GM12878 (cell line): Measurements from ENCODE around the gene RGS19. TPM values are rescaled to one million over a fixed set of nuclear protein-coding genes. Genes with fewer than 3 reads are reported as not detected.
A peak's percentile ranks its signal among the peaks of the same experiment; 100 is the strongest.

Source experiments
- ATAC-seq: fragments of 200-7000 bp; cut with Tn5 transposase; 3 replicates; pipeline ENCODE4 v1.9.1; 2020; ENCODE audit warnings: mild to moderate bottlenecking, moderate library complexity
- BruUV-seq: library from RNA; stranded (reverse); fragments of 400-500 nt; replicated peaks from 2 replicates; lab custom pipeline; 2021; lab: Mats Ljungman, UMichigan
- CTCF ChIA-PET: fragments of 300-600 bp; sonication (Branson Sonifier 250); formaldehyde crosslinking; extraction: SDS; loops from one replicate; lab custom pipeline; 2021; ENCODE audit warnings: inconsistent platforms; lab: Yijun Ruan, JAX
- POLR2A ChIA-PET: fragments of 350-600 bp; formaldehyde crosslinking; extraction: SDS; loops from one replicate; lab custom pipeline; 2021; ENCODE audit warnings: inconsistent platforms; lab: Charles Lee
- RAD21 ChIA-PET: fragments of 300-600 bp; sonication (Branson Sonifier 250); formaldehyde crosslinking; loops from one replicate; lab custom pipeline; 2023; ENCODE audit warnings: antibody characterized with exemption; ENCODE audit not compliant: unreplicated experiment; lab: Charles Lee
- SMC1A ChIA-PET: fragments of 300-600 bp; sonication (Branson Sonifier 250); formaldehyde crosslinking; loops from one replicate; lab custom pipeline; 2023; ENCODE audit not compliant: unreplicated experiment, uncharacterized antibody; lab: Charles Lee
- DNase-seq: peaks from one replicate; pipeline ENCODE4 v3.0.0-alpha.2; 2011; ENCODE audit warnings: low read depth, low spot score
- FAIRE-seq: peaks from 3 replicates; lab custom pipeline; 2011; peaks lifted over from hg19 to GRCh38; lab: Jason Lieb, UNC
- H2AFZ ChIP-seq: 2 replicates; pipeline ENCODE4 v1.6.0; 2011; ENCODE audit warnings: low read depth, low read length, control low read depth; ENCODE audit not compliant: control insufficient read depth
- H3K27ac ChIP-seq: 2 replicates; pipeline ENCODE4 v1.5.1; 2011; ENCODE audit warnings: control low read depth; ENCODE audit not compliant: control insufficient read depth, insufficient read depth
- H3K27me3 ChIP-seq, 2 experiments: replicated peaks in 1 of 2; 2 replicates each; pipeline versions ENCODE4 v1.6.0 to v1.6.1; 2011; ENCODE audit warnings: low read length in 1 of 2; ENCODE audit not compliant: control insufficient read depth in 2 of 2, insufficient read depth in 2 of 2
- H3K36me3 ChIP-seq, 2 experiments: 2 replicates each; pipeline ENCODE4 v1.5.1; 2011; ENCODE audit warnings: low read length in 1 of 2; ENCODE audit not compliant: control insufficient read depth in 2 of 2, insufficient read depth in 2 of 2
- H3K4me1 ChIP-seq: 2 replicates; pipeline ENCODE4 v1.6.1; 2011; ENCODE audit warnings: mild to moderate bottlenecking, low read length, moderate library complexity, mixed read lengths; ENCODE audit not compliant: control insufficient read depth, insufficient read depth
- H3K4me2 ChIP-seq: 2 replicates; pipeline ENCODE4 v1.6.0; 2011; ENCODE audit warnings: control low read depth; ENCODE audit not compliant: control insufficient read depth, insufficient read depth
- H3K4me3 ChIP-seq: fragments of 200-600 bp; sonication (generic); 2 replicates; pipeline ENCODE4 v1.5.1; 2016
- H3K79me2 ChIP-seq: 2 replicates; pipeline ENCODE4 v1.6.0; 2011; ENCODE audit warnings: low read length; ENCODE audit not compliant: control insufficient read depth, insufficient read depth
- H3K9ac ChIP-seq: 2 replicates; pipeline ENCODE4 v1.8.0; 2011; ENCODE audit warnings: low read length, control low read depth, mixed read lengths; ENCODE audit not compliant: control insufficient read depth, insufficient read depth
- H3K9me3 ChIP-seq: replicated peaks from 3 replicates; pipeline ENCODE4 v1.5.1; 2011; ENCODE audit warnings: mild to moderate bottlenecking, low read length; ENCODE audit not compliant: control insufficient read depth, insufficient read depth
- H4K20me1 ChIP-seq: 2 replicates; pipeline ENCODE4 v1.6.0; 2011; ENCODE audit not compliant: control insufficient read depth, insufficient read depth
- BCL3 ChIP-seq: IDR thresholded peaks from 2 replicates; pipeline ENCODE4 v1.6.1; 2011; ENCODE audit warnings: borderline replicate concordance, low read depth, mild to moderate bottlenecking, moderate library complexity, low read length; ENCODE audit not compliant: insufficient read depth, poor library complexity, severe bottlenecking
- EP300 ChIP-seq, 2 experiments: fragments of 150-350 bp in 1 of 2; IDR thresholded peaks; 2 replicates each; pipeline ENCODE4 v1.6.1; 2011 to 2012; ENCODE audit warnings: low read depth in 2 of 2, low read length in 2 of 2, borderline replicate concordance in 1 of 2, improper control_type of control experiment in 1 of 2, inconsistent platforms in 1 of 2; ENCODE audit not compliant: control insufficient read depth in 1 of 2
- EZH2 ChIP-seq: IDR thresholded peaks from 2 replicates; pipeline ENCODE4 v1.6.1; 2012; ENCODE audit warnings: low read depth, mild to moderate bottlenecking, control low read depth, inconsistent platforms, low read length, borderline replicate concordance; ENCODE audit not compliant: control insufficient read depth
- GABPA ChIP-seq: IDR thresholded peaks from 2 replicates; pipeline ENCODE4 v1.6.1; 2014; ENCODE audit warnings: antibody characterized with exemption, low read depth, mild to moderate bottlenecking, inconsistent platforms
- HDGF ChIP-seq: fragments of 450-650 bp; IDR thresholded peaks from 2 replicates; pipeline ENCODE4 v1.6.1; 2016; ENCODE audit warnings: antibody characterized with exemption
- MEF2B ChIP-seq: fragments of 450-650 bp; IDR thresholded peaks from 2 replicates; pipeline ENCODE4 v1.6.1; 2018; ENCODE audit warnings: mild to moderate bottlenecking, moderate library complexity; ENCODE audit not compliant: partially characterized antibody, poor library complexity, severe bottlenecking
- NBN ChIP-seq: fragments of 450-650 bp; IDR thresholded peaks from 2 replicates; pipeline ENCODE4 v1.6.1; 2016
- NR2F1 ChIP-seq: fragments of 450-650 bp; conservative IDR thresholded peaks from 2 replicates; pipeline ENCODE4 v1.6.1; 2017; ENCODE audit warnings: mild to moderate bottlenecking
- NRF1 ChIP-seq: conservative IDR thresholded peaks from 2 replicates; pipeline ENCODE4 v1.6.1; 2011; ENCODE audit warnings: mild to moderate bottlenecking, low read depth, low read length, improper control_type of control experiment
- POLR2A ChIP-seq: IDR thresholded peaks from 2 replicates; pipeline ENCODE4 v1.6.1; 2011; ENCODE audit warnings: low read depth, mild to moderate bottlenecking, low read length
- SMARCA5 ChIP-seq: fragments of 450-650 bp; IDR thresholded peaks from 2 replicates; pipeline ENCODE4 v1.6.1; 2017; ENCODE audit warnings: mild to moderate bottlenecking
- WGBS: methylation state at CpG from one replicate; pipeline ENCODE4 v1.1.6; 2016; ENCODE audit warnings: low lambda C conversion rate; ENCODE audit not compliant: insufficient replicate concordance, insufficient coverage; ENCODE audit errors: missing lambda C conversion rate; 5-methylcytosine and 5-hydroxymethylcytosine counted together
- in situ Hi-C: fragments of 300-500 bp; cut with MboI; formaldehyde crosslinking; loops from 9 replicates; pipeline ENCODE4 v1.14.3; 2018; ENCODE audit warnings: mixed read lengths
- intact Hi-C: fragments of 100-400 bp; cut with micrococcal nuclease; formaldehyde crosslinking; loops from one replicate; pipeline ENCODE4 v1.14.2; 2022; ENCODE audit not compliant: unreplicated experiment
- polyA plus RNA-seq, 11 experiments: library from polyadenylated mRNA; depleted of rRNA in 4 of 11; unstranded in 6 of 11; stranded (reverse) in 5 of 11; fragments of >200 nt; fragmentation: Nextera tagmentation in 4 of 11; fragmentation: Illumina TruSeq in 1 of 11; extraction: Ambion mirVana in 4 of 11; extraction: Trizol in 1 of 11; gene quantifications; 1 replicate in 1 of 11; 2 replicates in 10 of 11; pipeline versions ENCODE4 v1.2.1 to v1.2.3, GENCODE V29; 2011 to 2016; ENCODE audit warnings: inconsistent platforms in 2 of 11, missing spikeins in 2 of 11, low read depth in 1 of 11
- total RNA-seq, 4 experiments: library from RNA; depleted of rRNA in 3 of 4; stranded (reverse); fragments of >200 nt in 3 of 4; fragmentation: Illumina TruSeq in 1 of 4; extraction: Trizol in 1 of 4; gene quantifications; 2 replicates each; pipeline versions ENCODE4 v1.2.1 to v1.2.3, GENCODE V29; 2013 to 2021
- TF ChIP-seq, protein P1 (sequence below), 3 experiments: IDR thresholded peaks in 2 of 3; conservative IDR thresholded peaks in 1 of 3; 2 replicates each; pipeline ENCODE4 v1.5.1; 2011; ENCODE audit warnings: low read depth in 3 of 3, low read length in 3 of 3, mild to moderate bottlenecking in 3 of 3, control low read depth in 2 of 3, moderate library complexity in 2 of 3, inconsistent platforms in 1 of 3, mixed read lengths in 1 of 3; ENCODE audit not compliant: control insufficient read depth in 2 of 3, insufficient read depth in 1 of 3; ENCODE audit errors: extremely low read depth in 1 of 3

RGS19 gene
- total and polyA plus RNA-seq, 10 of the 15 experiments (the other 5 are each of a cell fraction or from before 2014, with no cell fraction given): 0.82 to 62.4 (median 39.8) TPM

DNA sequence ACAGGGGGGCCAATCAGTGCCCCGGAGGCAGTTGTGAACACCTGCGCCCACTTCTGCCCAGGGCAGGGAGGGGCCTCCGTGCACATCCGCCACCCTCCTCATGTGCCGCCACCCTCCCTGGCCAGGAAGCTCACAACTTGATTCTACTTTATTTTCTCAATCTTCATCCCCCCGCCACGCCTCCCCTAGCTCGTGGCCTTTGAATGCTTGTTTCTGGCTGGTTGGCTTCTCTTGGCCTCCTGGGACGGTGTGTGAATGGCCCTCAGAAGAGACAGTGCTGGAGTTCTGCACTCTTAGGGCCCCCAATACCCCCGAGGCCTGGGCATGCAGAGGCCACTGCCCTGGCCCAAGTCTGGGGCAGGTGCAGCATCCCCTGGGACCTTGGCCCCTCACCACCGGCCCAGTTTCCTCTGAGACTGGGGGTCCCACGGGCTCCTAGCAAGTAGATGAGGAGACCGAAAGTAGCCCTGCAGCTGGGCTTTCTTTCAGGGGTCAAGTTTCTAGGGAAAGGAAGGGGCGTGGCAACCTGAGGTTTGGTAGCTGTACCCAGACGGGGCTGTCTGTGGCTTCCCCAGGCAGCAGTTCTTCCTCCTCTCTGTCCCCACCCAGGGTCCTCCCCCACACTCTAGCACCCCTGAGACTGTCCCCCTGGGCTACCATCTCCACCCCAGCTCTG lies 1.3 kb downstream of the RGS19 start (continued):
- TF ChIP-seq BCL3 (no peak), SMARCA5 (0 out of 2 replicates have a peak, but pooled peaks have one; percentile 41)

DNA sequence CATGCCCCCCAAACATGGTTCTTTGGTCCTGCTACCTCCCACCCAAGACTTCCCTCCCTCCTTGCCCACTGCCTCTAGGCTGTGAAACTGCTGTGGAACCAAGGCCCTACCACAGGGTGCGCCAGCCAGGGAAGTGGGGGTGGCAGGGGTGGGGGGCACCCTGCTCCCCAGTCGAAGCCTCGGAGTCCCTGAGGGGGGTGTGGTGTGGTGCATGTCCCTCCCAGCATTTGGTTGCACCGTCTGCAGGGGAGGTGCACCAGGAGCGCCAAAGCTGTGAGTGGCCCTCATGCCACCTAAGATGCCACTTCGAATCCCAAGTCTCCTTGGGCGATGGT lies 1.8 kb downstream of the RGS19 start:
- peak; percentile 75 for FAIRE-seq
- peak; percentile 5; the same call in 2 of the 3 replicates for ATAC-seq
- H3K9me3 ChIP-seq: no peaks in the 10 kb centered on the region
- H2AFZ ChIP-seq: no peak overlapping the region
- peak overlapping the region; percentile 97 for H3K4me2 ChIP-seq
- peak overlapping the region; percentile 91 for H3K9ac ChIP-seq
- peaks cover under 1 to 18% of the 10 kb centered on the region in 2 experiments for H3K36me3 ChIP-seq
- peaks cover 19% of the 10 kb centered on the region; the same call in 1 of the 2 replicates for H3K4me1 ChIP-seq
- DNase-seq: no peak
- H4K20me1 ChIP-seq: no peaks in the 10 kb centered on the region
- CTCF ChIA-PET: interaction anchor here (0.6 to 3.9 kb wide), 10 partner anchors 8 to 455 kb away, joined by 3 to 22 read pairs (median 6); no protein-coding TSS in a partner anchor
- intact Hi-C loops: no loop called here
- H3K4me3 ChIP-seq: peak overlapping the region; percentile 83
- WGBS: 2% methylated on average over 7 of the region's 7 CpGs
- peak overlapping the region; percentile 85 for H3K27ac ChIP-seq
- SMC1A ChIA-PET: interaction anchor here (1.0 to 2.8 kb wide), 5 partner anchors 11 to 38 kb away, joined by 3 to 10 read pairs (median 7); partner anchors contain the start of gene TCEA2
- TF ChIP-seq NBN: 0 out of 2 replicates have a peak, but pooled peaks have one; percentile 2
- no peak for TF ChIP-seq MEF2B
- no peak for TF ChIP-seq NRF1
- TF ChIP-seq, protein P1, sequence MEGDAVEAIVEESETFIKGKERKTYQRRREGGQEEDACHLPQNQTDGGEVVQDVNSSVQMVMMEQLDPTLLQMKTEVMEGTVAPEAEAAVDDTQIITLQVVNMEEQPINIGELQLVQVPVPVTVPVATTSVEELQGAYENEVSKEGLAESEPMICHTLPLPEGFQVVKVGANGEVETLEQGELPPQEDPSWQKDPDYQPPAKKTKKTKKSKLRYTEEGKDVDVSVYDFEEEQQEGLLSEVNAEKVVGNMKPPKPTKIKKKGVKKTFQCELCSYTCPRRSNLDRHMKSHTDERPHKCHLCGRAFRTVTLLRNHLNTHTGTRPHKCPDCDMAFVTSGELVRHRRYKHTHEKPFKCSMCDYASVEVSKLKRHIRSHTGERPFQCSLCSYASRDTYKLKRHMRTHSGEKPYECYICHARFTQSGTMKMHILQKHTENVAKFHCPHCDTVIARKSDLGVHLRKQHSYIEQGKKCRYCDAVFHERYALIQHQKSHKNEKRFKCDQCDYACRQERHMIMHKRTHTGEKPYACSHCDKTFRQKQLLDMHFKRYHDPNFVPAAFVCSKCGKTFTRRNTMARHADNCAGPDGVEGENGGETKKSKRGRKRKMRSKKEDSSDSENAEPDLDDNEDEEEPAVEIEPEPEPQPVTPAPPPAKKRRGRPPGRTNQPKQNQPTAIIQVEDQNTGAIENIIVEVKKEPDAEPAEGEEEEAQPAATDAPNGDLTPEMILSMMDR (IDR thresholded peaks at IDR 0.05 in 2 of 3, conservative IDR thresholded peaks at IDR 0.05 in 1 of 3; ENCODE audit: control insufficient read depth in 2 of 3, extremely low read depth in 1 of 3, insufficient read depth in 1 of 3, low read depth in 3 of 3, low read length in 3 of 3): no peak
- no peak for TF ChIP-seq EP300 (IDR thresholded peaks at IDR 0.05; ENCODE audit: borderline replicate concordance in 1 of 2, control insufficient read depth in 1 of 2, low read depth in 2 of 2, low read length in 2 of 2)
- no peak for TF ChIP-seq HDGF
- TF ChIP-seq POLR2A: 0 out of 2 replicates have a peak, but pooled peaks have one; percentile 10
- no peak for TF ChIP-seq GABPA
- TF ChIP-seq EZH2: no peak
- no peak for TF ChIP-seq NR2F1
- no TSS peak for BruUV-seq
- POLR2A ChIA-PET: interaction anchor here (0.8 to 3.5 kb wide), 7 partner anchors 13 to 97 kb away, joined by 4 to 14 read pairs (median 10); partner anchors contain the start of genes C20orf204, PRPF6 and SAMD10
- in situ Hi-C loops: no loop called here
- no peaks in the 10 kb centered on the region for H3K27me3 ChIP-seq
- H3K79me2 ChIP-seq: peaks cover 30% of the 10 kb centered on the region
- RAD21 ChIA-PET: interaction anchor here (0.7 to 3.0 kb wide), 6 partner anchors 15 to 540 kb away, joined by 3 to 10 read pairs (median 7); partner anchors contain the start of genes PTK6, SAMD10 and TCEA2
